Testis (tissue), 3 donors: Measurements from ENCODE around the gene ETFDH. TPM values are rescaled to one million over a fixed set of nuclear protein-coding genes. Genes with fewer than 3 reads are reported as not detected.
"Not testable (repeated sequence)": the region's sequence is repeated elsewhere in the genome, so short reads cannot be mapped to it uniquely, and the experiment has no call there.

Experiments used
- DNase-seq: peaks from one replicate; pipeline ENCODE4 v3.0.0-alpha.2; 2019
- H3K27ac ChIP-seq, 2 donors: fragments of 200-600 bp; sonication (generic); one replicate each; pipeline ENCODE4 v1.5.1; 2019
- H3K27me3 ChIP-seq: fragments of 200-600 bp; sonication (generic); one replicate; pipeline ENCODE4 v1.5.1; 2019
- H3K36me3 ChIP-seq: fragments of 200-600 bp; sonication (generic); one replicate; pipeline ENCODE4 v1.5.1; 2017; ENCODE audit warnings: low read depth; ENCODE audit errors: missing control alignments
- H3K4me1 ChIP-seq: fragments of 200-600 bp; sonication (generic); one replicate; pipeline ENCODE4 v1.5.1; 2019
- H3K4me3 ChIP-seq, 2 donors: fragments of 200-600 bp; sonication (generic); one replicate each; pipeline ENCODE4 v1.5.1; 2017 to 2019
- H3K9me3 ChIP-seq: fragments of 200-600 bp; sonication (generic); one replicate; pipeline ENCODE4 v1.5.1; 2017
- POLR2A ChIP-seq: fragments of 450-650 bp; IDR thresholded peaks from one replicate; pipeline ENCODE4 v1.6.1; 2017; ENCODE audit warnings: antibody characterized with exemption, mild to moderate bottlenecking, moderate library complexity
- WGBS, 2 donors: methylation state at CpG; one replicate each; pipeline ENCODE4 v1.1.5; 2018; 5-methylcytosine and 5-hydroxymethylcytosine counted together
- intact Hi-C: fragments of 100-400 bp; cut with DNase I; formaldehyde crosslinking; loops from one replicate; pipeline ENCODE4 v1.15.1; 2023; ENCODE audit warnings: low total_unique reads
- polyA plus RNA-seq: library from polyadenylated mRNA; stranded (reverse); fragments of 350-450 nt; fragmentation: Illumina TruSeq; extraction: RNeasy Lipid Tissue Mini Kit (QIAGEN cat#74804); gene quantifications from one replicate; pipeline ENCODE4 v1.2.3, GENCODE V29; 2014; ENCODE audit warnings: low read depth, low replicate concordance; ENCODE audit not compliant: insufficient read depth
- total RNA-seq, 2 donors: library from RNA; depleted of rRNA; stranded (reverse); fragments of >200 nt; gene quantifications; one replicate each; pipeline ENCODE4 v1.2.3, GENCODE V29; 2016
- TF ChIP-seq, protein P1 (sequence below), 3 experiments: fragments of 450-650 bp in 2 of 3; fragments of 200-600 bp in 1 of 3; sonication (generic) in 1 of 3; IDR thresholded peaks; one replicate each; pipeline ENCODE4 v1.5.1; 2016 to 2019; ENCODE audit warnings: antibody characterized with exemption in 3 of 3, mild to moderate bottlenecking in 2 of 3, moderate library complexity in 1 of 3

The ETFDH gene
- total and polyA plus RNA-seq, 3 donors from 2014 or later: 26.0 to 37.8 (median 29.0) TPM

GRCh38 chr4:158656439-158656838 lies 15.7 kb upstream of the ETFDH start:
- no peak overlapping the region for H3K27ac ChIP-seq
- no peak for TF ChIP-seq POLR2A
- TF ChIP-seq, protein P1, sequence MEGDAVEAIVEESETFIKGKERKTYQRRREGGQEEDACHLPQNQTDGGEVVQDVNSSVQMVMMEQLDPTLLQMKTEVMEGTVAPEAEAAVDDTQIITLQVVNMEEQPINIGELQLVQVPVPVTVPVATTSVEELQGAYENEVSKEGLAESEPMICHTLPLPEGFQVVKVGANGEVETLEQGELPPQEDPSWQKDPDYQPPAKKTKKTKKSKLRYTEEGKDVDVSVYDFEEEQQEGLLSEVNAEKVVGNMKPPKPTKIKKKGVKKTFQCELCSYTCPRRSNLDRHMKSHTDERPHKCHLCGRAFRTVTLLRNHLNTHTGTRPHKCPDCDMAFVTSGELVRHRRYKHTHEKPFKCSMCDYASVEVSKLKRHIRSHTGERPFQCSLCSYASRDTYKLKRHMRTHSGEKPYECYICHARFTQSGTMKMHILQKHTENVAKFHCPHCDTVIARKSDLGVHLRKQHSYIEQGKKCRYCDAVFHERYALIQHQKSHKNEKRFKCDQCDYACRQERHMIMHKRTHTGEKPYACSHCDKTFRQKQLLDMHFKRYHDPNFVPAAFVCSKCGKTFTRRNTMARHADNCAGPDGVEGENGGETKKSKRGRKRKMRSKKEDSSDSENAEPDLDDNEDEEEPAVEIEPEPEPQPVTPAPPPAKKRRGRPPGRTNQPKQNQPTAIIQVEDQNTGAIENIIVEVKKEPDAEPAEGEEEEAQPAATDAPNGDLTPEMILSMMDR (IDR thresholded peaks at IDR 0.05): no peak
- H3K27me3 ChIP-seq: no peaks in the 10 kb centered on the region
- no peaks in the 10 kb centered on the region for H3K4me1 ChIP-seq
- no peak for DNase-seq
- no peak overlapping the region for H3K4me3 ChIP-seq
- 96 to 98% methylated on average over 1 of the region's 1 CpG for WGBS, 2 donors
- intact Hi-C loops: no loop called here
- H3K36me3 ChIP-seq: no peaks in the 10 kb centered on the region
- H3K9me3 ChIP-seq: no peaks in the 10 kb centered on the region

DNA sequence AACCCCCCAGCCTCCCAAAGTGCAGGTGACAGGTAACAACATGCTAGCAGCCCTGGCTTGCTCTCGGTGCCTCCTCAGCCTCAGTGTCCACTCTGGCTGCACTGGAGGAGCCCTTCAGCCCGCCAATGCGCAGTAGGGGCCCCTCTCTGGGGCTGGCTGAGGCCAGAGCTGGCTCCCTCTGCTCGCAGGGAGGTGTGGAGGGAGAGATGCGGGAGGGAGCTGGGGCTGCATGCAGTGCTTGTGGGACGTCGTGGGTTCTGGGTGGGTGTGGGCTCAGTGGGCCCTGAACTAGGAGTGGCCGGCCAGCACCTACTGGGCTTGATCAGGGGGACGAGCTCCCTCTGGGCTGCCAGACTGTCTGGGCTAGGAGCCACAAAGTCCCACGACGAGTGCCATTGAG lies 14.8 kb upstream of the ETFDH start:
- TF ChIP-seq, protein P1 (IDR thresholded peaks at IDR 0.05): no peak
- no peak for TF ChIP-seq POLR2A
- H3K9me3 ChIP-seq: no peaks in the 10 kb centered on the region
- DNase-seq: no peak
- WGBS, 2 donors: 81 to 89% methylated on average over 3 to 11 of the region's 11 CpGs
- no peaks in the 10 kb centered on the region for H3K4me1 ChIP-seq
- intact Hi-C loops: no loop called here
- no peaks in the 10 kb centered on the region for H3K27me3 ChIP-seq
- H3K36me3 ChIP-seq: no peaks in the 10 kb centered on the region
- no peak overlapping the region for H3K27ac ChIP-seq
- no peak overlapping the region for H3K4me3 ChIP-seq

DNA sequence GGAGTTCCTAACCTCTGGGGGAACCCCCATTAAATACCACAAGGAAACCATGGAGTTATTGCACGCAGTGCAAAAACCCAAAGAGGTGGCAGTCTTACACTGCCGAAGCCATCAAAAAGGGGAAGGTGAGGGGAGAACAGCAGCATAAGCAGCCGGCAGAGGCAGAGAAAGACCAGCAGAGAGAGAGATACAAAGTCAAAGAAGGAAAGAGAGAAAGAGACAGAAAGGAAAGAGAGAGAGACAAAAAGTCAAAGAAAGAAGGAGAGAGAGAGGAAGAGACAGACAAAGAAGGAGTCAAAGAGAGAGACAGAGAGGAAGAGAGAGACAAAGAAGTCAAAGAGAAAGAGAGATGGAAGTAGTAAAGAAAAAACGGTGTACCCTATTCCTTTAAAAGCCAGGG lies 8.8 kb upstream of the ETFDH start:
- H3K9me3 ChIP-seq, DNase-seq, H3K27ac ChIP-seq, intact Hi-C loops, H3K27me3 ChIP-seq, H3K36me3 ChIP-seq, H3K4me1 ChIP-seq, H3K4me3 ChIP-seq: not testable (repeated sequence)
- WGBS, 2 donors: 68 to 79% methylated on average over 4 of the region's 4 CpGs

DNA sequence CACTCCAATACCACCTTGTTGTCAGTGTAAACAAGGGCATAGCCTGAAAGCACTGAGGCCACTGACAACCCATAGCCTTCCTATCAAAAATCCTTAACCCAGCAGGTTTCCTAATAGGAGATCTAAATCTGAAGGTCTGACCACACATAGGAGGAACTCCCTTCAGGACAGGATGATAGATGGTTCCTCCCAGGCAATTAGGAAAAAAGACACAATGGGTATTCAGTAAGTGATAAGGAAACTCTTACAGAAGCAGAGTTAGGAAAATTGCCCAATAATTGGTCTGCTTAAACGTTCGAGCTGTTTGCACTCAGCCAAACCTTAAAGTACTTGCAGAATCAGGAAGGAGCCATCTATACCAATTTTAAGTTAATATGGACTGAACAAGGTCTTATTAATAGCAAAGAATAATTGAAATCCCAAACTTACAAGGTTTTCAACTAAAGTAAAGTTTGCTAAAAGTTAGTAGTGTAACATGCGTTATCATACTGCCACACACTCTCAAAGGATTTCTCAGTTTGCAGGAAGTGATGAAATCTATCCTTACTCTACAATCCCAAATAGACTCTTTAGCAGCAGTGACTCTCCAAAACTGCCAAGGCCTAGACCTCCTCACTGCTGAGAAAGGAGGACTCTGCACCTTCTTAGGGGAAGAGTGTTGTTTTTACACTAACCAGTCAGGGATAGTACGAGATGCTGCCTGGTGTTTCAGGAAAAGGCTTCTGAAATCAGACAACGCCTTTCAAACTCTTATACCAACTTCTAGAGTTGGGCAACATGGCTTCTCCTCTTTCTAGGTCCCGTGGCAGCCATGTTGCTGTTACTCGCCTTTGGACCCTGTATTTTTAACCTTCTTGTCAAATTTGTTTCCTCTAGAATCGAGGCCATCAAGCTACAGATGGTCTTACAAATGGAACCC lies 8.1 kb upstream of the ETFDH start:
- H3K27ac ChIP-seq, H3K4me1 ChIP-seq, H3K4me3 ChIP-seq, H3K36me3 ChIP-seq, DNase-seq, H3K27me3 ChIP-seq, H3K9me3 ChIP-seq, intact Hi-C loops: not testable (repeated sequence)
- WGBS, 2 donors: 78 to 84% methylated on average over 8 of the region's 8 CpGs

DNA sequence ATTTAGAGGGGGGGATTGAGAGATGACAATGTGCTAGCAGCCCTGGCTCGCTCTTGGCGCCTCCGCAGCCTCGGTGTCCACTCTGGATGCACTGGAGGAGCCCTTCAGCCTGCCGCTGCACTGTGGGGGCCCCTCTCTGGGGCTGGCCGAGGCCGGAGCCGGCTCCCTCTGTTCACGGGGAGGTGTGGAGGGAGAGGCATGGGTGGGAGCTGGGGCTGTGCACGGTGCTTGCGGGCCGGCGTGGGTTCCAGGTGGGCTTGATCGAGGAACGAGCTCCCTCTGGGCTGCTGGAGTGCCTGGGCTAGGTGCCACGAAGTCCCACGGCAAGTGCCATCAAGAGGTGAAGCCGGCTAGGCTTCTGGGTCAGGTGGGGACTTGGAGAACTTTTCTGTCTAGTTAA lies 7.3 kb upstream of the ETFDH start:
- no peak overlapping the region for H3K27ac ChIP-seq
- no peaks in the 10 kb centered on the region for H3K27me3 ChIP-seq
- no peaks in the 10 kb centered on the region for H3K9me3 ChIP-seq
- TF ChIP-seq POLR2A: no peak
- TF ChIP-seq, protein P1 (IDR thresholded peaks at IDR 0.05): no peak
- DNase-seq: no peak
- no peaks in the 10 kb centered on the region for H3K4me1 ChIP-seq
- 97 to 100% methylated on average over 1 to 13 of the region's 18 CpGs for WGBS, 2 donors
- intact Hi-C loops: no loop called here
- no peaks in the 10 kb centered on the region for H3K36me3 ChIP-seq
- H3K4me3 ChIP-seq: no peak overlapping the region

- no peak overlapping the region for H3K27ac ChIP-seq
- no peaks in the 10 kb centered on the region for H3K4me1 ChIP-seq
- DNase-seq: no peak
- intact Hi-C loops: no loop called here
- H3K27me3 ChIP-seq: no peaks in the 10 kb centered on the region
- no peaks in the 10 kb centered on the region for H3K9me3 ChIP-seq
- TF ChIP-seq, protein P1 (IDR thresholded peaks at IDR 0.05): no peak
- TF ChIP-seq POLR2A: no peak
- no peak overlapping the region for H3K4me3 ChIP-seq
- WGBS, 2 donors: 90 to 95% methylated on average over 2 of the region's 2 CpGs
- H3K36me3 ChIP-seq: no peaks in the 10 kb centered on the region
Observed at GRCh38 chr4:158666892-158667291, 5.2 kb upstream of the ETFDH start.
